DMS79 (cell line): ENCODE measurements around the gene C1QB.
A peak's percentile ranks its signal among the peaks of the same experiment; 100 is the strongest.
"Not testable (repeated sequence)": the region's sequence is repeated elsewhere in the genome, so short reads cannot be mapped to it uniquely, and the experiment has no call there.

Experiments used
- DNase-seq: peaks from one replicate; lab custom pipeline; 2025; lab: John Stamatoyannopoulos, UW

Gene C1QB

DNA sequence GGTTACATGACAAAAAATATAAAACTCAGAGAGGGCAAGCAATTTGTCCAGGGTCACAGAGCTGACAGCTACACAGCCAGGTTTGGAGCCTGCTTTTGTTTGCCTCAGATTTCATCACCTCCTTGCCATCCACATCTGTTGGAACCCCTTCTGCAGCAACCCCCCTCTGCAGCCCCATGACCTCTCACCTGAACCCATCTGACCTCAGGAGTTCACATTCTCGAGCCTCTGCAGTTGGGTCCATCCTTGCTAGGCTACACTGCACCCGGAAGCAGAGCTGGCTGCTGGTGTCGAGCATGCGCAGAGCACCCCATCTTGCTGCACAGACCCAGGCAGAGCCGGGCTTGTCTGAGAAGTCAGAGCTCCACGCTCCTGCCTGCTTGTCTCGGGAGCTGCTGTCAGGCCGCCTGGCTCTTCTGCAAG lies 10.0 kb downstream of the C1QB start:
- DNase-seq: no peak

- no peak for DNase-seq
These were observed 12.7 kb downstream of the C1QB start for GRCh38 chr1:22665752-22666151.

DNA sequence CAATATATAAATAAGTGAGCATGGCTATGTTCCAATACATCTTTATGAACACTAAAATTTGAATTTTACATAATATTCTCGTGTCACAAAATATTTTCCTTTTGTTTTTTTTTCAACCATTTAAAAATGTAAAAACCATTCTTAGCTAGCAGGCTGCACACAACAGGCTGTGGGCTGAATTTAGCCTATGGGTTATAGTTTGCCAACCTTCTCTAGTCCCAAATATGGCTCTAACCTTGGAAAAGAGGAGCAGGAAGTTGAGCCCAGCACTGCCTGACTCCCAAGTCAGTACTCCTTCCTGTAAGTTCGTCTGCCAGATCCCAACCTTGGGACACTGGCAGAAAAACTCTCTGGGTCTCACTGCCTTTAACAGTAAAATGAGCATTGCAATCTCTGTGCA lies 13.4 kb downstream of the C1QB start:
- no peak for DNase-seq

- not testable (repeated sequence) for DNase-seq
These were observed 15.8 kb downstream of the C1QB start for GRCh38 chr1:22668840-22669239.

GRCh38 chr1:22670352-22670975 lies 17.4 kb downstream of the C1QB start:
- DNase-seq: no peak

- DNase-seq: no peak
These were observed 19.0 kb downstream of the C1QB start for GRCh38 chr1:22671999-22672398.

DNA sequence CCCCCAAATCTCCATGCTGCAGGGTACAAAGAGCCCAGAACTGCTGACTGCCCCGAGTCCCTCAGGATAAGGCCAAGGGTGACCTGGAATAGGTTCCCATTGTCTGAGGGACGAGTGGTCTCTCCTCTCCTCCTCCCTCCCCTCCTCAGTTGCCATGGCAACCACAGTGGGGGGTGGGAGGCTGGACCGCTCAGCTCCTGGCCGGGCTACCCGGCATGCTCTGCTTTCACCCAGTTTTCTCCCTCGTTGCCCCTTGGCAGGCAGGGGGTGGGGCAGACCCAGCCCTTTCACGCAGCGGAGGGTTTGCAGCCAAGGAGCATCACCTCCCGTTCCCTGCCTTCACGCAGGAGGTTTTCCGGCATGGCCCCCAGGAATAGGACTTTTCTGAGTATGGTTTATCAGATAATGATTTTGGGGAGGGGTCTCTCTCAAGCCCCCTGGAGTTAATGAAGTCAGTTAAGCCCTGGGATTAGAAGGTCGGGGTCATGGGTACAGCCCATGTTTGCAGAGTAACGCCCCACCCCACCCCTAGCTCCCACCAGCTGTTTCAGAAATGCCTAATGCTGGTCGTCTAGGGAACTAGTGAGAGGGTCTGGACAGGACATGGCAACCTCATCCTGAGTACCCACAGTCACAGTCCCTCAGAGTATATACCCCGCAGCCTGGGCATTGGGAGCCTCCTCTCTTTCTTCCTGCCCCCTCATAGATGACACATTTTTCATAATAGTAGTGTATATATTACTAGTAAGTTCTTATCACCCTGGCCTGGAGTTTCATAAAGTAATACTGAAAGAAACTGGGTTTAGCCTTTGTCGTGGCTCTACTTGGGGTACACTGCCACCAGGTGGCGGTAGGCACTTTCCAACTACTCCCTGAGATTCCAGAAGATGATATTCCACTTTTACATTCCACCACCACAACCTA lies 20.7 kb downstream of the C1QB start:
- DNase-seq: peak; percentile 44

GRCh38 chr1:22674410-22674749 lies 21.3 kb downstream of the C1QB start:
- DNase-seq: no peak

- not testable (repeated sequence) for DNase-seq
These were observed 23.1 kb downstream of the C1QB start for GRCh38 chr1:22676151-22676550.

DNA sequence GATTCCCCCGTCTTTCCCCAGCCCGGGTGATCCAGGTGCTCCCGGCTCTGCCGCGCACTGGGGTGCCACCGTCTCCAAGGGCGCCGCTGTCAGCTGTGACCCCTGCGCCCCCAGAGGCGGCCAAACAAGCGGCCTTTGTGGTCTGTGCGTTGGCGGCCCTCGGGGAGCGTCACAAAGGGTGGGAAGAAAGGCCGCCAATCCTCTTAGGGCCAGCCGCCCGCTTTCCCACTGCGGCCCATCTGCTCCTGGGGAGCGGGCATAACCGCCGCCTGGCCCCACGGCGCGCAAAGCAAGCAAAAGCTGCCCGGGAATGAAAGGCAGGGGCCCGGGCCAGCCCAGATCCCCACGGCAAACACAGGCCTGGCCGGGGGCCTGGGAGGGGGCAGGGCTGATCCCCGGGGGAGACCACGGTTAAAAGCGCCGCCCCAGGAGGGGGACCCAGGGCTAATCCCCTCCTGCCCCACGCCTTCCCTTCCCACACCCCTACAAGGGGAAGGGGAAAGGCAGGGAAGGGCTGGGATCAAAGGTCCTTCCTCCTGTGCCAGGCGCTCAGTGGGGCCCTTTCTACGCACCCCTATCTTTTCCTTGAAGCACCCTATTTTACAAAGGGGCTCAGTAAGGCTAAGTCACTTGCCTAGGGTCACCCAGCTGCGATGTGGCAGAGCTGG lies 24.0 kb downstream of the C1QB start:
- DNase-seq: no peak

DNA sequence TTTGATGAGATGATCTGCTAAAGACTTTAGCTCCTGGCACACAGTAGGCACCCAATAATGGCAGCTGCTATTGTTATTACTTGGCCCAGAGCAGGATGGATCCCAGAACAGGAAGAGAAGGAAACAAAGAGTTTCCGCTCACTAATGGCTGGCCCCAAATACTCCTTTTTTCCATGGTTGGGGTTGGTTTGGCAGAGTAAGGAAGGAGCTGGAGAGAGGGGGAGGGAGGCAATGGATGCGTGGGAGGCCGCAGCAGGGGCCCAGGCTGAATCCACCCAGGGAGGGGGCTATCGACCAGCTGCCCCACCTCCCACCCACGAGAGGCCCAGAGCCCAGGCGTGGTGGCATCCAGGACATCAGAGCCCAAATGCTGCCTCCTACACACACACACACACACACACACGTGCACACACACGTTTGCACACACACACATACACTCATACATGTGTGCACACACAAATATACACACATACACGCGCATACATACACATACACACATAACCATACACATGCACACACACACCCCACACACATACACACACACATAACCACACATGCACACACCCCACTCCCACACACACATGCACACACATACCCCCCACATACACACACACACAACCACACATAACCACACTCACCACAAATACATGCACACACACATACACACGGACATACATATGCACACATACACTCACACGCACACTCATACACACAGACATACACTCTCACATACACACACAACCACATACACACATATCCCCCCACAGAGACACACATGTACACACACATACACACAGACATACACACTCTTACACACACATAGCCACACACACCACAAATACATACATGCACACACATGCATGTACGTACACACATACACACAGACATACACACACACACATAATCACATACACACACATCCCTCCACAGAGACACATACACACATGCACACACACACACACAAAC lies 25.2 kb downstream of the C1QB start:
- no peak for DNase-seq

GRCh38 chr1:22680726-22681125 lies 27.7 kb downstream of the C1QB start:
- DNase-seq: no peak

DNA sequence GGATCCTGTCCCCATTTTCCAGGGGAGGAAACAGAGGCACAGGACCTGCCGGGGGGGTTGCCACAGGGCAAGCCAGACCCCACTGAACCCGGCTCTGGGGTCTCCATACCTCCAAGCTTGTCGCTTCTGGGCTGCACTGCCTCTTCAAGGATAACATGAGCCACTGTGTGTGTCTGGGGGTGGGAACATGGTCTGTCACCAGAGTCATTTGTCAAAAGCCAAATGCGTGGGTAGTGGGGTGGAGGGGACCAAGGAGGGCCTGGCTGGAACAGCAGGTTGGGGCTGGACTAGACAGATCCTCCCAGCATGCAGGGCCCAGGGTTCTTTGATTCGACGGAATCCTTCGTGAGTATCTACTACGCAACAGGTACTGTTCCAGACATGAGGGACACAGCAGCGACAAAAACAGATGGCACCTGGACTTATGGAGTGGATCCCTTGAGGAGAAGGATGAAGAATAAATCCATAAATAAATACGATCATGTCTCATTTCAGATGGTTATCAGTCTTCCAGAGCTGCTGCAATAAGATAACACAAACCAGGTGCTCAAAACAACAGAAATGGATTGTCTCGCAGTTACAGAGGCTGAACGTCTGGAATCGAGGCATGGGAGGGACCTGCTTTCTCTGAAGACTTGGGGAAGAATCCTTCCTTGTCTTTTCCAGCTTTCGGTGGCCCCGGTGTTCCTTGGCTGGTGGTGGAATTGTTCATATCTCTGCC lies 28.7 kb downstream of the C1QB start:
- DNase-seq: no peak

DNA sequence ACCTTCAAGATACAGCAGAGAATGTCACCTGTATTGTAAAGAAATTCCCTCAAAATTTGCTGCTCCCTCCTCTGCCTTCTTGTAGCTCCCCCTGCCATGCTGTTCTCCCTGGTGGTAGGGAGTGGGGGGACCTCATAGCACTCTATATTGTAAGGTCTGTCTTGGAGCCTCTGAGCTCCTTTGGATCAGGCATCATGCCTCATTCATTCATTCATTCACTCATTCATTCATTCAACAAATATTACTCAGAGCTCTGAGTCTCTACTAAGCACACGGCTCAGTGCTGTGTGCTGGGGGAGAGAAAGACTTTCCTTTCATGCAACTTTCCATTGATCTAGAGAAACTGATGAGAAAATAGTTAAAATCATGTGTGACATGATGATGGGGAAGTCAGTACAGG lies 30.5 kb downstream of the C1QB start:
- no peak for DNase-seq

GRCh38 chr1:22685591-22686059 lies 32.6 kb downstream of the C1QB start:
- no peak for DNase-seq

DNA sequence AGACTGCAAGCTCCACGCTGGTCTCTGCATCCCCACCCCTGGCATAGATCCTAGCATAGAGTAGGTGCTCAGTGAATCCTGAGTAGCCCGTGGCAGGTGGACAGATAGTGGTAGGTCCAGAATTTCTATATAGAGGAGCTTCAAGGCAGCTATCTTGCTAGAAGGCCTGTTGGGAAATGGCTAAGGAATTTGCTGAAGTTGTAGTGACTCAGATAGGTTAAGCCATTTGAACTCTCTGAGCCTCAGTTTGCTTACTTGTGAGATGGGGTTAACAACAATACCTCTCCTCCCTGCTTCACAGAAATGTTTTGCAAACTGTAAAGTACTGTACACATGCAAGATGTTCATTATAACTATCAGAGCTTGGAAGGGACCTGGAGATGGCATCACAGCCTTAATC lies 34.2 kb downstream of the C1QB start:
- DNase-seq: no peak

GRCh38 chr1:22688466-22688865 lies 35.4 kb downstream of the C1QB start:
- DNase-seq: no peak

- DNase-seq: no peak
These were observed 36.5 kb downstream of the C1QB start for GRCh38 chr1:22689505-22689904.

DNA sequence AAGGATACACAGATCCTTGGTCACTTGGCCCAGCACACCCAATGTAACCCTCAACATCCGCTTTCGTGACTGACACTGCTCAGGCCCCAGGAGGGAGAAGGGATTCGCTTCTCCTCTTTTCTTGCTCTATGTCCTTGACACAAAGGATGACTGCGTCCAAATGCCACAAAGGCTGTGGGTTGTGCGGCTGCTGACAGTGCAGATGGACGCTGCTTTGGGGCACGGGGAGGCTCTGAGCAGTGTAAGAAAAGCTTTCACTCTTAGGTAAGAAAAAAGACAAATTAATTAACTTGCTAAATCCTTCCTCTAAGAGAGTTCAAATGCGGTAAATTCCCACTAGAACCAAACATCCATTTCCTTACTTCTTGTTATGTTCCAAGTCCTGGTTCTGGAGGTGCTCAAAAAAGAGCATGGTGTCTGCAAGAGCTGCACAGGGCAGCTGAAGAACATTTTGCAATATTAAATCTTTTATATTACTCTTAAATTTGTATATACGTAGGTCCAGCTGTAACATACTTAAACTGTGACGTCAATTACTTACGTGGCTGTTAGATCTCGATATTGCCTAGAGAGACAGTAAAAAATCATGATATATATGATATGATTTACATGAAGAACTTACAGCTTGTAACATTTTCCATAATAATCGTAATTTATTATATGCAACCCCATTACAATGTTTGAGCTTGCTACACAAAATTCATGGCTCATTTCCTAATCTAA lies 38.2 kb downstream of the C1QB start:
- no peak for DNase-seq

DNA sequence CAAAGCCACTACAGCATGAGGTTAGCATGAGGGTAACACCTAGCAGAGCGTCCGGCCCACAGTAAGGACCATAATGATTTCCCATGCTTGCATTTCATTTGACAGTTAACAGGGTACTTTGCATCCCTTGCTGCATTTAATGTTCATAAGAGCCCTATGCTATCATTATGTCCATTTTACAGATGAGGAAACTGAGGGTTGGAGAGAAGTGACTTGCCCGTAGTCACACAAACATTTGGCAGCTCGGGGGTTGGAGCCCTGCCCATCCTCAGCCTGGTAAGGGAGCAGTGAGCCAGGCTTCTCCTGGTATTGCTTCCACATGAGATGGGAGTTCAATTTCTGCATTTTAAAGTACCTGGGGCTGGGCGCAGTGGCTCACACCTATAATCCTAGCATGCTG lies 41.1 kb downstream of the C1QB start:
- no peak for DNase-seq
